HepG2 (cell line): ENCODE measurements around the gene RNPS1. TPM values are rescaled to one million over a fixed set of nuclear protein-coding genes. Genes with fewer than 3 reads are reported as not detected.

Experiments used
- ATAC-seq: fragments of 200-7000 bp; cut with Tn5 transposase; 3 replicates; pipeline ENCODE4 v1.9.1; 2020; ENCODE audit warnings: mild to moderate bottlenecking, moderate library complexity
- BruUV-seq: library from RNA; stranded (reverse); fragments of 400-500 nt; replicated peaks from 2 replicates; lab custom pipeline; 2021; lab: Mats Ljungman, UMichigan
- CTCF ChIA-PET: fragments of 300-600 bp; formaldehyde crosslinking; extraction: SDS; loops from one replicate; lab custom pipeline; 2021; ENCODE audit warnings: low total read pairs, inconsistent platforms, low intra/inter-chr PET ratio; lab: Yijun Ruan, JAX
- POLR2A ChIA-PET: fragments of 350-600 bp; sonication (Branson Sonifier 250); formaldehyde crosslinking; loops from one replicate; lab custom pipeline; 2020; ENCODE audit warnings: antibody characterized with exemption, inconsistent platforms; lab: Yijun Ruan, JAX
- DNase-seq: peaks from one replicate; pipeline ENCODE4 v3.0.0-alpha.2; 2015; ENCODE audit warnings: low spot score
- FAIRE-seq: peaks from 3 replicates; lab custom pipeline; 2011; peaks lifted over from hg19 to GRCh38; lab: Jason Lieb, UNC
- H2AFZ ChIP-seq: one replicate; pipeline ENCODE4 v1.6.1; 2011; ENCODE audit warnings: low read length, inconsistent platforms
- H3K27ac ChIP-seq: fragments of 300-600 bp; 3 replicates; pipeline ENCODE4 v1.8.0; 2011; ENCODE audit warnings: mixed run types, mild to moderate bottlenecking, mixed read lengths, low read length, inconsistent platforms; ENCODE audit not compliant: insufficient read depth; ENCODE audit errors: extremely low read length
- H3K27me3 ChIP-seq, 2 experiments: fragments of 200-600 bp in 1 of 2; 2 replicates in 1 of 2; 3 replicates in 1 of 2; pipeline versions ENCODE4 v1.6.0 to v1.8.0; 2011; ENCODE audit warnings: low read length in 2 of 2, mild to moderate bottlenecking in 2 of 2, moderate library complexity in 2 of 2, inconsistent platforms in 1 of 2; ENCODE audit not compliant: insufficient read depth in 2 of 2, control insufficient read depth in 1 of 2
- H3K36me3 ChIP-seq, 2 experiments: fragments of 200-600 bp in 1 of 2; replicated peaks in 1 of 2; 2 replicates in 1 of 2; 3 replicates in 1 of 2; pipeline versions ENCODE4 v1.5.1 to v1.8.0; 2011; ENCODE audit warnings: low read length in 2 of 2, inconsistent platforms in 1 of 2; ENCODE audit not compliant: insufficient read depth in 2 of 2, control insufficient read depth in 1 of 2
- H3K4me1 ChIP-seq: 2 replicates; pipeline ENCODE4 v1.5.1; 2012; ENCODE audit warnings: low read length, inconsistent platforms; ENCODE audit not compliant: insufficient read depth
- H3K4me2 ChIP-seq: 2 replicates; pipeline ENCODE4 v1.6.0; 2011; ENCODE audit warnings: low read depth, low read length, inconsistent platforms
- H3K4me3 ChIP-seq, 3 experiments: fragments of 200-600 bp in 1 of 3; sonication (generic), shearing (Covaris generic) in 1 of 3; replicated peaks in 1 of 3; 2 replicates each; pipeline ENCODE4 v1.5.1; 2011 to 2016; ENCODE audit warnings: low read length in 3 of 3, inconsistent platforms in 2 of 3, low read depth in 2 of 3, mild to moderate bottlenecking in 2 of 3, control low read depth in 1 of 3, mixed read lengths in 1 of 3; ENCODE audit not compliant: insufficient read depth in 1 of 3
- H3K79me2 ChIP-seq: one replicate; pipeline ENCODE4 v1.6.1; 2011; ENCODE audit warnings: low read length, inconsistent platforms; ENCODE audit not compliant: insufficient read depth
- H3K9ac ChIP-seq: 2 replicates; pipeline ENCODE4 v1.6.0; 2011; ENCODE audit warnings: mild to moderate bottlenecking, low read depth, low read length, inconsistent platforms; ENCODE audit not compliant: insufficient read depth
- H3K9me3 ChIP-seq: 2 replicates; pipeline ENCODE4 v1.5.1; 2012; ENCODE audit warnings: mild to moderate bottlenecking, low read length
- H4K20me1 ChIP-seq: 2 replicates; pipeline ENCODE4 v1.6.0; 2011; ENCODE audit warnings: inconsistent platforms, mild to moderate bottlenecking, low read length, moderate library complexity; ENCODE audit not compliant: insufficient read depth
- ATRX ChIP-seq: sonication (generic); formaldehyde crosslinking; IDR thresholded peaks from 2 replicates; pipeline ENCODE4 v1.4.0; 2020; ENCODE audit warnings: missing genetic modification reagents, borderline replicate concordance
- CEBPG ChIP-seq: IDR thresholded peaks from 2 replicates; pipeline ENCODE4 v1.6.1; 2016
- NKX3-1 ChIP-seq: sonication (generic); formaldehyde crosslinking; IDR thresholded peaks from 2 replicates; pipeline ENCODE4 v1.5.0; 2020; ENCODE audit warnings: missing genetic modification reagents
- NPAS2 ChIP-seq: sonication (generic); formaldehyde crosslinking; IDR thresholded peaks from 2 replicates; pipeline ENCODE4 v1.8.0; 2022; ENCODE audit warnings: mild to moderate bottlenecking, missing genetic modification reagents, borderline replicate concordance
- REL ChIP-seq: sonication (generic); formaldehyde crosslinking; conservative IDR thresholded peaks from 2 replicates; pipeline ENCODE4 v1.8.0; 2022; ENCODE audit warnings: mild to moderate bottlenecking, missing genetic modification reagents, moderate library complexity
- SP2 ChIP-seq: sonication (generic); formaldehyde crosslinking; IDR thresholded peaks from 2 replicates; pipeline ENCODE4 v1.5.1; 2020; ENCODE audit warnings: mild to moderate bottlenecking, missing genetic modification reagents
- ZNF317 ChIP-seq: sonication (generic); formaldehyde crosslinking; IDR thresholded peaks from 2 replicates; pipeline ENCODE4 v1.5.0; 2020; ENCODE audit warnings: mild to moderate bottlenecking, missing genetic modification reagents
- ZNF33B ChIP-seq: sonication (generic); formaldehyde crosslinking; IDR thresholded peaks from 2 replicates; pipeline ENCODE4 v1.5.1; 2020; ENCODE audit warnings: mild to moderate bottlenecking, missing genetic modification reagents
- WGBS: methylation state at CpG from one replicate; pipeline ENCODE4 v1.1.6; 2017; ENCODE audit warnings: low lambda C conversion rate; 5-methylcytosine and 5-hydroxymethylcytosine counted together
- in situ Hi-C: cut with HindIII; loops from 2 replicates; pipeline ENCODE4 v1.10.0; 2017; ENCODE audit warnings: low pct_unique_long_range_greater_than_20kb; ENCODE audit not compliant: extremely low pct_ligation_motif_present
- intact Hi-C: fragments of 100-400 bp; cut with micrococcal nuclease; formaldehyde crosslinking; loops from one replicate; pipeline ENCODE4 v1.10.0; 2022; ENCODE audit not compliant: unreplicated experiment
- polyA plus RNA-seq, 8 experiments: library from polyadenylated mRNA; depleted of rRNA in 3 of 8; stranded (reverse) in 7 of 8; unstranded in 1 of 8; fragments of >200 nt; fragmentation: Illumina TruSeq in 4 of 8; extraction: Trizol in 4 of 8; gene quantifications; 2 replicates each; pipeline versions ENCODE4 v1.2.1 to v1.2.3, GENCODE V29; 2011 to 2016; ENCODE audit warnings: low read depth in 4 of 8, missing spikeins in 1 of 8, mixed read lengths in 1 of 8; ENCODE audit not compliant: insufficient read depth in 1 of 8
- total RNA-seq, 5 experiments: library from RNA; depleted of rRNA; stranded (reverse); fragments of >200 nt; fragmentation: Illumina TruSeq; extraction: Trizol; gene quantifications; 2 replicates each; pipeline ENCODE4 v1.2.3, GENCODE V29; 2016; ENCODE audit warnings: low read depth in 1 of 5
- TF ChIP-seq, protein P1 (sequence below): sonication (generic); formaldehyde crosslinking; IDR thresholded peaks from one replicate; pipeline ENCODE4 v1.5.1; 2020; ENCODE audit warnings: mild to moderate bottlenecking, missing genetic modification reagents; ENCODE audit errors: not compliant biosample characterization

The RNPS1 gene
- total and polyA plus RNA-seq, 2 of the 13 experiments (the other 11 are each of a cell fraction or from before 2014, with no cell fraction given): 126 to 133 TPM

DNA sequence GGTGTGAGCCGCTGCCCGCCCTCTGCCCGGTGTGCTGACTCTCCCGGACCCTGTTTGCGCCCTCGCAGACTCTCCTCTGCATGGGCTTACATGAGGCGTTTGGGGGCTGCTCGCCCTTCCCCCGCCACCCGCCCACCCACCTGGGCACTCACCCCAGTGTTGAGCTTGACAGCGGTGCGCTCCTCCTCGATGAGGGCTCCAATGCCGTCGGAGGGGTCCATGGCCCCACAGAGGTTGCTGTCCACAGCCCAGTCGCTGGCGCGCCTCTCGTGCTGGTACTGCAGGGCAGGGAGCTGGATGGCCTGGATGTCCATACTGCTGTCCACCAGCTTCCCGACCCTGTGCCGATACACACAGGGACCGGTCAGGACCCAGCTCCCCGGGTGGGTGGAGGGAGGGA is 21.4 kb upstream of the RNPS1 start:
- FAIRE-seq: no peak
- no peaks in the 10 kb centered on the region for H3K9me3 ChIP-seq
- no peaks in the 10 kb centered on the region for H3K79me2 ChIP-seq
- in situ Hi-C loops: no loop called here
- no peak for ATAC-seq
- no peak for TF ChIP-seq ATRX (CRISPR knock-in tag)
- no peak for TF ChIP-seq NKX3-1 (CRISPR knock-in tag)
- TF ChIP-seq CEBPG: no peak
- no peak for TF ChIP-seq SP2
- no peak for TF ChIP-seq REL
- TF ChIP-seq, all 625 proteins: peak for 0
- ChIA-PET CTCF (no interaction called here), POLR2A (no interaction called here)
- intact Hi-C loops: no loop called here
- 51% methylated on average over 11 of the region's 23 CpGs for WGBS
- no peak for DNase-seq
- Histone ChIP-seq H2AFZ (no peak overlapping the region), H3K27me3 (peaks cover 15 to 55% of the 10 kb centered on the region in 2 experiments; a peak in 4 of 5 replicates), H4K20me1 (no peaks in the 10 kb centered on the region), H3K27ac (no peak overlapping the region), H3K9ac (no peak overlapping the region), H3K4me1 (no peaks in the 10 kb centered on the region), H3K4me3 (no peak overlapping the region), H3K4me2 (no peak overlapping the region), H3K36me3 (no peaks in the 10 kb centered on the region)
- no TSS peak for BruUV-seq

DNA sequence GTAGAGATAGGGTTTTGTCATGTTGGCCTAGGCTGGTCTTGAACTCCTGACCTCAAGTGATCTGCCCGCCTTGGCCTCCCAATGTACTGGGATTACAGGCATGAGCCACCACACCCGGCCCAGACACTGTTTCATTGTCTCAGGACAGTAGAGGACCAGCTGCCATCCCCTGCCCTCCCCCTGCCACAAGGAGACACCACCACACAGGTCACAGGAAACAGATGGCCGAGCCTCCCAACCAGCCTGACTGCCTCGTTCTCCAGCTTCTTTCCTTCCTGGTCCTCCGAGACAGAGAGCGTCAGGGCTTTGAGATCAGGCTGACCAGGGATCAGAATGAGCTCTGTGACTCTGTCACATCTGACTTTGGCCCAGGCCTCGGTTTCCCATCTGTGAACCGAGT is 20.8 kb upstream of the RNPS1 start:
- no peaks in the 10 kb centered on the region for H3K79me2 ChIP-seq
- POLR2A ChIA-PET: no interaction called here
- ATAC-seq: no peak
- H3K9me3 ChIP-seq: no peaks in the 10 kb centered on the region
- no peaks in the 10 kb centered on the region for H3K36me3 ChIP-seq
- no peaks in the 10 kb centered on the region for H4K20me1 ChIP-seq
- peaks cover 20 to 61% of the 10 kb centered on the region in 2 experiments; a peak in 4 of 5 replicates for H3K27me3 ChIP-seq
- H2AFZ ChIP-seq: no peak overlapping the region
- intact Hi-C loops (no loop called here), in situ Hi-C loops (no loop called here)
- no peak overlapping the region for H3K4me2 ChIP-seq
- BruUV-seq: no TSS peak
- FAIRE-seq: no peak
- H3K4me1 ChIP-seq: no peaks in the 10 kb centered on the region
- 21% methylated on average over 2 of the region's 8 CpGs for WGBS
- no peak overlapping the region for H3K4me3 ChIP-seq
- no peak for DNase-seq
- CTCF ChIA-PET: no interaction called here
- H3K9ac ChIP-seq: no peak overlapping the region
- no peak overlapping the region for H3K27ac ChIP-seq
- no peak for TF ChIP-seq NPAS2 (CRISPR knock-in tag)
- TF ChIP-seq ZNF317 (CRISPR knock-in tag): no peak
- no peak for TF ChIP-seq ZNF33B (CRISPR knock-in tag)
- TF ChIP-seq, protein P1, sequence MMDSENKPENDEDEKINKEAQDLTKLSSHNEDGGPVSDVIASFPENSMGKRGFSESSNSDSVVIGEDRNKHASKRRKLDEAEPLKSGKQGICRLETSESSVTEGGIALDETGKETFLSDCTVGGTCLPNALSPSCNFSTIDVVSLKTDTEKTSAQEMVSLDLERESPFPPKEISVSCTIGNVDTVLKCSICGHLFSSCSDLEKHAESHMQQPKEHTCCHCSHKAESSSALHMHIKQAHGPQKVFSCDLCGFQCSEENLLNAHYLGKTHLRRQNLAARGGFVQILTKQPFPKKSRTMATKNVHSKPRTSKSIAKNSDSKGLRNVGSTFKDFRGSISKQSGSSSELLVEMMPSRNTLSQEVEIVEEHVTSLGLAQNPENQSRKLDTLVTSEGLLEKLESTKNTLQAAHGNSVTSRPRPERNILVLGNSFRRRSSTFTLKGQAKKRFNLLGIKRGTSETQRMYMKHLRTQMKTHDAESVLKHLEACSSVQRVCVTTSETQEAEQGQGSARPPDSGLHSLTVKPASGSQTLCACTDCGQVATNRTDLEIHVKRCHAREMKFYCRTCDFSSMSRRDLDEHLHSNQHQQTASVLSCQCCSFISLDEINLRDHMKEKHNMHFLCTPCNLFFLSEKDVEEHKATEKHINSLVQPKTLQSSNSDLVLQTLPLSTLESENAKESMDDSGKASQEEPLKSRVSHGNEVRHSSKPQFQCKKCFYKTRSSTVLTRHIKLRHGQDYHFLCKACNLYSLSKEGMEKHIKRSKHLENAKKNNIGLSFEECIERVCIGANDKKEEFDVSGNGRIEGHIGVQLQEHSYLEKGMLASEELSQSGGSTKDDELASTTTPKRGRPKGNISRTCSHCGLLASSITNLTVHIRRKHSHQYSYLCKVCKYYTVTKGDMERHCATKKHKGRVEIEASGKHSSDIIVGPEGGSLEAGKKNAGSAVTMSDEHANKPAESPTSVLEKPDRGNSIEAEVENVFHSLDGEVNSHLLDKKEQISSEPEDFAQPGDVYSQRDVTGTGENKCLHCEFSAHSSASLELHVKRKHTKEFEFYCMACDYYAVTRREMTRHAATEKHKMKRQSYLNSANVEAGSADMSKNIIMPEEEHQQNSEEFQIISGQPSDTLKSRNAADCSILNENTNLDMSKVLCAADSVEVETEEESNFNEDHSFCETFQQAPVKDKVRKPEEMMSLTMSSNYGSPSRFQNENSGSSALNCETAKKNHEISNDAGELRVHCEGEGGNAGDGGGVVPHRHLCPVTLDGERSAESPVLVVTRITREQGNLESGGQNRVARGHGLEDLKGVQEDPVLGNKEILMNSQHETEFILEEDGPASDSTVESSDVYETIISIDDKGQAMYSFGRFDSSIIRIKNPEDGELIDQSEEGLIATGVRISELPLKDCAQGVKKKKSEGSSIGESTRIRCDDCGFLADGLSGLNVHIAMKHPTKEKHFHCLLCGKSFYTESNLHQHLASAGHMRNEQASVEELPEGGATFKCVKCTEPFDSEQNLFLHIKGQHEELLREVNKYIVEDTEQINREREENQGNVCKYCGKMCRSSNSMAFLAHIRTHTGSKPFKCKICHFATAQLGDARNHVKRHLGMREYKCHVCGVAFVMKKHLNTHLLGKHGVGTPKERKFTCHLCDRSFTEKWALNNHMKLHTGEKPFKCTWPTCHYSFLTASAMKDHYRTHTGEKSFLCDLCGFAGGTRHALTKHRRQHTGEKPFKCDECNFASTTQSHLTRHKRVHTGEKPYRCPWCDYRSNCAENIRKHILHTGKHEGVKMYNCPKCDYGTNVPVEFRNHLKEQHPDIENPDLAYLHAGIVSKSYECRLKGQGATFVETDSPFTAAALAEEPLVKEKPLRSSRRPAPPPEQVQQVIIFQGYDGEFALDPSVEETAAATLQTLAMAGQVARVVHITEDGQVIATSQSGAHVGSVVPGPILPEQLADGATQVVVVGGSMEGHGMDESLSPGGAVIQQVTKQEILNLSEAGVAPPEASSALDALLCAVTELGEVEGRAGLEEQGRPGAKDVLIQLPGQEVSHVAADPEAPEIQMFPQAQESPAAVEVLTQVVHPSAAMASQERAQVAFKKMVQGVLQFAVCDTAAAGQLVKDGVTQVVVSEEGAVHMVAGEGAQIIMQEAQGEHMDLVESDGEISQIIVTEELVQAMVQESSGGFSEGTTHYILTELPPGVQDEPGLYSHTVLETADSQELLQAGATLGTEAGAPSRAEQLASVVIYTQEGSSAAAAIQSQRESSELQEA (CRISPR knock-in tag): no peak
